ENCODE results near the gene C14orf180. TPM values are rescaled to one million over a fixed set of nuclear protein-coding genes. Genes with fewer than 3 reads are reported as not detected.
"Not testable (repeated sequence)": the region's sequence is repeated elsewhere in the genome, so short reads cannot be mapped to it uniquely, and the experiment has no call there.

C14orf180 gene
- total RNA-seq, 1 experiment from 2014 or later: not detected

- Histone ChIP-seq H3K9me3 (replicated peaks) (no peaks in the 10 kb centered on the region), H3K36me3 (no peaks in the 10 kb centered on the region), H3K4me3 (no peak overlapping the region), H3K27ac (no peak overlapping the region), H3K27me3 (replicated peaks) (peaks cover 29% of the 10 kb centered on the region), H3K4me1 (replicated peaks) (no peaks in the 10 kb centered on the region)
- no peak for DNase-seq (ENCODE audit: low read depth in 1 of 2, low spot score in 2 of 2)
These were observed 5.6 kb upstream of the C14orf180 start for GRCh38 chr14:104573930-104574329.

GRCh38 chr14:104574536-104574935 is 5.0 kb upstream of the C14orf180 start:
- Histone ChIP-seq H3K4me1 (replicated peaks) (no peaks in the 10 kb centered on the region), H3K36me3 (no peaks in the 10 kb centered on the region), H3K27ac (no peak overlapping the region), H3K27me3 (replicated peaks) (peaks cover 27% of the 10 kb centered on the region), H3K9me3 (replicated peaks) (no peaks in the 10 kb centered on the region), H3K4me3 (no peak overlapping the region)
- no peak for DNase-seq (ENCODE audit: low read depth in 1 of 2, low spot score in 2 of 2)

- peaks cover 24% of the 10 kb centered on the region for H3K27me3 ChIP-seq (replicated peaks)
- no peaks in the 10 kb centered on the region for H3K9me3 ChIP-seq (replicated peaks)
- no peak overlapping the region for H3K27ac ChIP-seq
- H3K4me1 ChIP-seq (replicated peaks): no peaks in the 10 kb centered on the region
- no peak overlapping the region for H3K4me3 ChIP-seq
- H3K36me3 ChIP-seq: no peaks in the 10 kb centered on the region
- no peak for DNase-seq (ENCODE audit: low read depth in 1 of 2, low spot score in 2 of 2)
These were observed 4.5 kb upstream of the C14orf180 start for GRCh38 chr14:104574978-104575583.

- Histone ChIP-seq H3K4me3 (no peak overlapping the region), H3K4me1 (replicated peaks) (no peaks in the 10 kb centered on the region), H3K9me3 (replicated peaks) (no peaks in the 10 kb centered on the region), H3K27ac (no peak overlapping the region), H3K27me3 (replicated peaks) (peaks cover 34% of the 10 kb centered on the region), H3K36me3 (no peaks in the 10 kb centered on the region)
- no peak for DNase-seq (ENCODE audit: low read depth in 1 of 2, low spot score in 2 of 2)
These were observed 3.2 kb upstream of the C14orf180 start for GRCh38 chr14:104576232-104576969.

- Histone ChIP-seq H3K27ac (no peak overlapping the region), H3K4me3 (no peak overlapping the region), H3K27me3 (replicated peaks) (peaks cover 40% of the 10 kb centered on the region), H3K9me3 (replicated peaks) (no peaks in the 10 kb centered on the region), H3K4me1 (replicated peaks) (no peaks in the 10 kb centered on the region), H3K36me3 (no peaks in the 10 kb centered on the region)
- no peak for DNase-seq (ENCODE audit: low read depth in 1 of 2, low spot score in 2 of 2)
These were observed 2.6 kb upstream of the C14orf180 start for GRCh38 chr14:104576970-104577332.

GRCh38 chr14:104577426-104577825 is 2.1 kb upstream of the C14orf180 start:
- Histone ChIP-seq H3K4me3 (no peak overlapping the region), H3K36me3 (no peaks in the 10 kb centered on the region), H3K4me1 (replicated peaks) (no peaks in the 10 kb centered on the region), H3K27me3 (replicated peaks) (peaks cover 44% of the 10 kb centered on the region), H3K27ac (no peak overlapping the region), H3K9me3 (replicated peaks) (no peaks in the 10 kb centered on the region)
- no peak for DNase-seq (ENCODE audit: low read depth in 1 of 2, low spot score in 2 of 2)

GRCh38 chr14:104577847-104578301 is 1.7 kb upstream of the C14orf180 start:
- DNase-seq (ENCODE audit: low read depth in 1 of 2, low spot score in 2 of 2): no peak
- Histone ChIP-seq H3K4me3 (no peak overlapping the region), H3K9me3 (replicated peaks) (no peaks in the 10 kb centered on the region), H3K4me1 (replicated peaks) (no peaks in the 10 kb centered on the region), H3K27ac (no peak overlapping the region), H3K27me3 (replicated peaks) (peaks cover 49% of the 10 kb centered on the region), H3K36me3 (no peaks in the 10 kb centered on the region)

GRCh38 chr14:104578321-104578720 is 1.2 kb upstream of the C14orf180 start:
- no peaks in the 10 kb centered on the region for H3K4me1 ChIP-seq (replicated peaks)
- H3K27me3 ChIP-seq (replicated peaks): peaks cover 51% of the 10 kb centered on the region

GRCh38 chr14:104579939-104580338 is 375 bp downstream of the C14orf180 start:
- H3K4me1 ChIP-seq (replicated peaks); H3K4me3 ChIP-seq; H3K36me3 ChIP-seq; DNase-seq (ENCODE audit: low read depth in 1 of 2, low spot score in 2 of 2); H3K27ac ChIP-seq; H3K9me3 ChIP-seq (replicated peaks): not testable (repeated sequence)
- peaks cover 49% of the 10 kb centered on the region for H3K27me3 ChIP-seq (replicated peaks)

More at GRCh38 chr14:104578321-104578720, 1.2 kb upstream of the C14orf180 start:
- no peak overlapping the region for H3K27ac ChIP-seq
- no peaks in the 10 kb centered on the region for H3K36me3 ChIP-seq
- H3K4me3 ChIP-seq: no peak overlapping the region
- H3K9me3 ChIP-seq (replicated peaks): no peaks in the 10 kb centered on the region
- DNase-seq (ENCODE audit: low read depth in 1 of 2, low spot score in 2 of 2): no peak

GRCh38 chr14:104580961-104581360 is 1.4 kb downstream of the C14orf180 start:
- Histone ChIP-seq H3K4me1 (replicated peaks) (no peaks in the 10 kb centered on the region), H3K27ac (no peak overlapping the region), H3K9me3 (replicated peaks) (no peaks in the 10 kb centered on the region), H3K4me3 (no peak overlapping the region), H3K27me3 (replicated peaks) (peaks cover 49% of the 10 kb centered on the region), H3K36me3 (no peaks in the 10 kb centered on the region)
- DNase-seq (ENCODE audit: low read depth in 1 of 2, low spot score in 2 of 2): no peak

- H3K27me3 ChIP-seq (replicated peaks): peaks cover 49% of the 10 kb centered on the region
- H3K4me1 ChIP-seq (replicated peaks): no peaks in the 10 kb centered on the region
- H3K27ac ChIP-seq: no peak overlapping the region
- no peaks in the 10 kb centered on the region for H3K36me3 ChIP-seq
- no peak overlapping the region for H3K4me3 ChIP-seq
- no peak for DNase-seq (ENCODE audit: low read depth in 1 of 2, low spot score in 2 of 2)
- H3K9me3 ChIP-seq (replicated peaks): no peaks in the 10 kb centered on the region
These were observed 2.0 kb downstream of the C14orf180 start for GRCh38 chr14:104581521-104581920.

GRCh38 chr14:104582005-104582404 is 2.4 kb downstream of the C14orf180 start:
- no peaks in the 10 kb centered on the region for H3K9me3 ChIP-seq (replicated peaks)
- no peaks in the 10 kb centered on the region for H3K4me1 ChIP-seq (replicated peaks)
- DNase-seq (ENCODE audit: low read depth in 1 of 2, low spot score in 2 of 2): no peak
- no peak overlapping the region for H3K4me3 ChIP-seq
- peaks cover 49% of the 10 kb centered on the region for H3K27me3 ChIP-seq (replicated peaks)
- no peak overlapping the region for H3K27ac ChIP-seq
- H3K36me3 ChIP-seq: no peaks in the 10 kb centered on the region

GRCh38 chr14:104582662-104583061 is 3.1 kb downstream of the C14orf180 start:
- Histone ChIP-seq H3K4me3 (no peak overlapping the region), H3K36me3 (no peaks in the 10 kb centered on the region), H3K4me1 (replicated peaks) (no peaks in the 10 kb centered on the region), H3K27me3 (replicated peaks) (peaks cover 46% of the 10 kb centered on the region), H3K9me3 (replicated peaks) (no peaks in the 10 kb centered on the region), H3K27ac (no peak overlapping the region)
- DNase-seq (ENCODE audit: low read depth in 1 of 2, low spot score in 2 of 2): no peak

- Histone ChIP-seq H3K4me1 (replicated peaks) (no peaks in the 10 kb centered on the region), H3K27me3 (replicated peaks) (peaks cover 38% of the 10 kb centered on the region), H3K4me3 (no peak overlapping the region), H3K9me3 (replicated peaks) (no peaks in the 10 kb centered on the region), H3K36me3 (no peaks in the 10 kb centered on the region), H3K27ac (no peak overlapping the region)
- DNase-seq (ENCODE audit: low read depth in 1 of 2, low spot score in 2 of 2): no peak
These were observed 4.1 kb downstream of the C14orf180 start for GRCh38 chr14:104583424-104584306.

Measured in SJSA1 (cell line).